IMR-90 (cell line): ENCODE data around the gene MADCAM1. TPM values are rescaled to one million over a fixed set of nuclear protein-coding genes. Genes with fewer than 3 reads are reported as not detected.

ENCODE experiments used
- ATAC-seq: fragments of 200-7000 bp; cut with Tn5 transposase; 2 replicates; pipeline ENCODE4 v1.9.1; 2020; ENCODE audit warnings: low read depth, mild to moderate bottlenecking, moderate library complexity
- BruUV-seq: library from RNA; stranded (reverse); fragments of 400-500 nt; replicated peaks from 2 replicates; lab custom pipeline; 2021; lab: Mats Ljungman, UMichigan
- CTCF ChIA-PET: fragments of 300-600 bp; formaldehyde crosslinking; extraction: SDS; loops from one replicate; lab custom pipeline; 2021; ENCODE audit warnings: antibody characterized with exemption; lab: Yijun Ruan, JAX
- POLR2A ChIA-PET: fragments of 300-600 bp; sonication (Branson Sonifier 250); formaldehyde crosslinking; loops from one replicate; lab custom pipeline; 2022; ENCODE audit warnings: antibody characterized with exemption; ENCODE audit not compliant: unreplicated experiment; lab: Charles Lee
- DNase-seq: peaks from one replicate; pipeline ENCODE4 v3.0.0; 2013
- H2AFZ ChIP-seq: replicated peaks from 2 replicates; pipeline ENCODE3; 2013; ENCODE audit warnings: low read length, mild to moderate bottlenecking; ENCODE audit not compliant: poor library complexity
- H2AK5ac ChIP-seq: 2 replicates; pipeline ENCODE4 v1.6.1; 2013; ENCODE audit warnings: low read depth, low read length, inconsistent platforms
- H2AK9ac ChIP-seq: replicated peaks from 2 replicates; pipeline ENCODE3; 2013; ENCODE audit warnings: mild to moderate bottlenecking, low read depth, low read length, moderate library complexity; ENCODE audit not compliant: poor library complexity
- H2BK120ac ChIP-seq: 2 replicates; pipeline ENCODE4 v1.6.1; 2013; ENCODE audit warnings: low read depth, low read length, inconsistent platforms
- H2BK15ac ChIP-seq: 3 replicates; pipeline ENCODE4 v1.6.1; 2013; ENCODE audit warnings: low read depth, low read length, inconsistent platforms
- H2BK20ac ChIP-seq: 2 replicates; pipeline ENCODE4 v1.6.1; 2013; ENCODE audit warnings: low read depth, mild to moderate bottlenecking, inconsistent platforms, low read length, moderate library complexity
- H2BK5ac ChIP-seq: 2 replicates; pipeline ENCODE4 v1.6.1; 2013; ENCODE audit warnings: mild to moderate bottlenecking, low read depth, low read length, inconsistent platforms; ENCODE audit not compliant: poor library complexity, severe bottlenecking
- H3K14ac ChIP-seq: replicated peaks from 2 replicates; pipeline ENCODE4 v1.6.1; 2013; ENCODE audit warnings: low read depth, low read length, inconsistent platforms
- H3K18ac ChIP-seq: 2 replicates; pipeline ENCODE4 v1.6.1; 2013; ENCODE audit warnings: low read depth, low read length, control low read depth
- H3K23ac ChIP-seq: 2 replicates; pipeline ENCODE4 v1.6.1; 2013; ENCODE audit warnings: low read depth, low read length, inconsistent platforms
- H3K27ac ChIP-seq: 2 replicates; pipeline ENCODE4 v1.5.1; 2013; ENCODE audit warnings: mild to moderate bottlenecking, control low read depth, low read length; ENCODE audit not compliant: insufficient read depth
- H3K27me3 ChIP-seq: 2 replicates; pipeline ENCODE4 v1.6.1; 2013; ENCODE audit warnings: low read length; ENCODE audit not compliant: control insufficient read depth, insufficient read depth
- H3K36me3 ChIP-seq: 2 replicates; pipeline ENCODE4 v1.6.1; 2013; ENCODE audit warnings: low read length, mixed read lengths; ENCODE audit not compliant: control insufficient read depth, insufficient read depth
- H3K4ac ChIP-seq: 2 replicates; pipeline ENCODE4 v1.6.1; 2013; ENCODE audit warnings: low read depth, low read length, inconsistent platforms
- H3K4me1 ChIP-seq: 2 replicates; pipeline ENCODE4 v1.6.1; 2013; ENCODE audit warnings: low read length, mixed read lengths; ENCODE audit not compliant: control insufficient read depth, insufficient read depth
- H3K4me2 ChIP-seq: 2 replicates; pipeline ENCODE4 v1.6.1; 2013; ENCODE audit warnings: low read depth, mild to moderate bottlenecking, control low read depth, low read length, moderate library complexity
- H3K4me3 ChIP-seq: 2 replicates; pipeline ENCODE4 v1.5.1; 2013; ENCODE audit warnings: low read depth, mild to moderate bottlenecking, control low read depth, low read length, moderate library complexity; ENCODE audit not compliant: insufficient read depth
- H3K56ac ChIP-seq: 2 replicates; pipeline ENCODE4 v1.6.1; 2013; ENCODE audit warnings: low read length, inconsistent platforms; ENCODE audit not compliant: insufficient read depth; ENCODE audit errors: extremely low read depth
- H3K79me1 ChIP-seq, 2 experiments: 2 replicates each; pipeline ENCODE4 v1.6.1; 2013; ENCODE audit warnings: low read length in 2 of 2, inconsistent platforms in 1 of 2, low read depth in 1 of 2
- H3K9ac ChIP-seq: 2 replicates; pipeline ENCODE4 v1.6.1; 2013; ENCODE audit warnings: low read depth, low read length, control low read depth
- H3K9me1 ChIP-seq: 2 replicates; pipeline ENCODE4 v1.6.1; 2013; ENCODE audit warnings: low read length, inconsistent platforms; ENCODE audit not compliant: insufficient read depth
- H3K9me3 ChIP-seq: 2 replicates; pipeline ENCODE4 v1.6.1; 2013; ENCODE audit warnings: low read length; ENCODE audit not compliant: control insufficient read depth, insufficient read depth
- H4K20me1 ChIP-seq: 2 replicates; pipeline ENCODE4 v1.6.1; 2013; ENCODE audit warnings: low read length, inconsistent platforms; ENCODE audit not compliant: insufficient read depth
- H4K5ac ChIP-seq: 2 replicates; pipeline ENCODE4 v1.6.1; 2013; ENCODE audit warnings: mild to moderate bottlenecking, low read depth, low read length, control low read depth
- H4K8ac ChIP-seq, 2 experiments: 2 replicates each; pipeline ENCODE4 v1.6.1; 2013; ENCODE audit warnings: low read depth in 2 of 2, low read length in 2 of 2, control low read depth in 1 of 2, inconsistent platforms in 1 of 2
- H4K91ac ChIP-seq: 2 replicates; pipeline ENCODE4 v1.6.1; 2013; ENCODE audit warnings: low read depth, low read length, inconsistent platforms; ENCODE audit not compliant: insufficient read depth
- CEBPB ChIP-seq: IDR thresholded peaks from 2 replicates; pipeline ENCODE4 v1.6.1; 2012; ENCODE audit warnings: low read depth, low read length, improper control_type of control experiment
- MAFK ChIP-seq: IDR thresholded peaks from 2 replicates; pipeline ENCODE4 v1.6.1; 2012; ENCODE audit warnings: low read depth, low read length, improper control_type of control experiment
- MXI1 ChIP-seq: IDR thresholded peaks from 2 replicates; pipeline ENCODE4 v1.6.1; 2012; ENCODE audit warnings: low read depth, mild to moderate bottlenecking, low read length, moderate library complexity, borderline replicate concordance
- SMC3 ChIP-seq: fragments of 150-350 bp; IDR thresholded peaks from 2 replicates; pipeline ENCODE4 v1.6.1; 2016; ENCODE audit warnings: low read depth, mild to moderate bottlenecking, antibody characterized with exemption, low read length, moderate library complexity
- WGBS, 2 experiments: methylation state at CpG; one replicate each; pipeline versions ENCODE4 v1.1.5 to v1.1.7; 2013; ENCODE audit warnings: missing lambda C conversion rate in 2 of 2; ENCODE audit not compliant: insufficient read length in 1 of 2; ENCODE audit errors: extremely low coverage in 2 of 2; 5-methylcytosine and 5-hydroxymethylcytosine counted together
- dilution Hi-C: fragments of 300-500 bp; cut with HindIII; formaldehyde crosslinking; loops from one replicate; pipeline ENCODE4 v1.14.3; 2018; ENCODE audit warnings: low sequenced_read_pairs; ENCODE audit not compliant: unreplicated experiment
- in situ Hi-C: fragments of 300-500 bp; cut with MboI; formaldehyde crosslinking; loops from 3 replicates; pipeline ENCODE4 v1.14.3; 2019; ENCODE audit warnings: low sequenced_read_pairs, inconsistent platforms, mixed read lengths
- intact Hi-C: fragments of 100-400 bp; cut with micrococcal nuclease; formaldehyde crosslinking; loops from 2 replicates; pipeline ENCODE4 v1.10.0; 2022
- polyA plus RNA-seq, 3 experiments: library from polyadenylated mRNA; depleted of rRNA; stranded (reverse); fragments of >200 nt; gene quantifications; 2 replicates each; pipeline ENCODE4 v1.2.3, GENCODE V29; 2012; ENCODE audit warnings: low replicate concordance in 1 of 3
- total RNA-seq: library from RNA; depleted of rRNA; stranded (reverse); fragments of >200 nt; gene quantifications from 2 replicates; pipeline ENCODE4 v1.2.3, GENCODE V29; 2012
- TF ChIP-seq, protein P1 (sequence below): fragments of 150-350 bp; IDR thresholded peaks from 2 replicates; pipeline ENCODE4 v1.6.1; 2017; ENCODE audit warnings: mild to moderate bottlenecking, antibody characterized with exemption, low read length, low read depth
- TF ChIP-seq, protein P2 (sequence below): fragments of 150-350 bp; IDR thresholded peaks from 2 replicates; pipeline ENCODE4 v1.6.1; 2016; ENCODE audit warnings: low read depth, mild to moderate bottlenecking, low read length, moderate library complexity, borderline replicate concordance

The MADCAM1 gene
- total and polyA plus RNA-seq, 2 of the 4 experiments (the other 2 are of a cell fraction), result 0.24 TPM; not detected in 1

DNA sequence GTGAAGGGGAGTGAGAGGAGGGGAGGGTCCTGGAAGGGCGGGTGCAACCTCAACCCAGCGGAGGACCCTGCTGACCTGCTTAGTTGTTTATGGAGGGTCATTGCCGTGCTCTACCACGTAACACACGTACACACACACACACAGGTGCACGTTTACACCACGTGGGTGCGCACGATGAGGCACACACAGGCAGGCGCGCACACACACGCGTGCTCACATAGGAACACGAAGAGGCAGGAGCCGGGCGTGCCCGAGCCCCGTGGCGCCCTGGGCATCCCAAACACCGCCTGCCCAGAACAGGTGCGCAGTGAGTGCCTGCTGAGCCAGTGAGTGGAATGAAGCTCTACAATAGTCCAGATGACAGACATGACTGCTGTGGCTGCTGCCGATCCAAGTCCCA, 11.2 kb upstream of the MADCAM1 start:
- Histone ChIP-seq H3K9ac (no peak overlapping the region), H2BK20ac (no peak overlapping the region), H3K9me3 (no peaks in the 10 kb centered on the region), H4K8ac (no peak overlapping the region), H4K91ac (no peak overlapping the region), H3K4me1 (peaks cover 4% of the 10 kb centered on the region; the same call in 1 of the 2 replicates), H3K79me1 (peaks cover 0 to 7% of the 10 kb centered on the region in 2 experiments; a peak in 1 of 4 replicates), H3K9me1 (peaks cover 4% of the 10 kb centered on the region; the same call in 1 of the 2 replicates), H4K5ac (no peak overlapping the region), H3K27ac (no peak overlapping the region), H3K36me3 (no peaks in the 10 kb centered on the region), H3K14ac (no peak overlapping the region), H2BK120ac (no peak overlapping the region), H3K23ac (no peak overlapping the region), H3K4me3 (no peak overlapping the region), H2AFZ (peak overlapping the region; percentile 24), H2AK9ac (no peak overlapping the region), H2BK15ac (no peak overlapping the region), H3K27me3 (peaks cover 8% of the 10 kb centered on the region; the same call in 1 of the 2 replicates), H3K56ac (no peak overlapping the region), H3K4ac (no peak overlapping the region), H2BK5ac (no peak overlapping the region), H3K4me2 (no peak overlapping the region), H3K18ac (no peak overlapping the region), H2AK5ac (no peak overlapping the region), H4K20me1 (no peaks in the 10 kb centered on the region)
- no TSS peak for BruUV-seq
- in situ Hi-C loops, result no loop called here
- no peak for ATAC-seq
- 89% methylated on average over 12 of the region's 22 CpGs; no CpG with 5 or more reads in 1 of the 2 experiments for WGBS, 2 experiments
- dilution Hi-C loops, result no loop called here
- ChIA-PET CTCF (no interaction called here), POLR2A (no interaction called here)
- no peak for DNase-seq
- intact Hi-C loops, result loop anchor here (10.0 kb wide), 1 partner anchor 140 kb away; the partner anchor contains the start of gene MIER2
- no peak for TF ChIP-seq MAFK
- no peak for TF ChIP-seq CEBPB
- TF ChIP-seq, protein P1, sequence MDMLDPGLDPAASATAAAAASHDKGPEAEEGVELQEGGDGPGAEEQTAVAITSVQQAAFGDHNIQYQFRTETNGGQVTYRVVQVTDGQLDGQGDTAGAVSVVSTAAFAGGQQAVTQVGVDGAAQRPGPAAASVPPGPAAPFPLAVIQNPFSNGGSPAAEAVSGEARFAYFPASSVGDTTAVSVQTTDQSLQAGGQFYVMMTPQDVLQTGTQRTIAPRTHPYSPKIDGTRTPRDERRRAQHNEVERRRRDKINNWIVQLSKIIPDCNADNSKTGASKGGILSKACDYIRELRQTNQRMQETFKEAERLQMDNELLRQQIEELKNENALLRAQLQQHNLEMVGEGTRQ, result no peak
- TF ChIP-seq MXI1, result no peak
- TF ChIP-seq, protein P2, sequence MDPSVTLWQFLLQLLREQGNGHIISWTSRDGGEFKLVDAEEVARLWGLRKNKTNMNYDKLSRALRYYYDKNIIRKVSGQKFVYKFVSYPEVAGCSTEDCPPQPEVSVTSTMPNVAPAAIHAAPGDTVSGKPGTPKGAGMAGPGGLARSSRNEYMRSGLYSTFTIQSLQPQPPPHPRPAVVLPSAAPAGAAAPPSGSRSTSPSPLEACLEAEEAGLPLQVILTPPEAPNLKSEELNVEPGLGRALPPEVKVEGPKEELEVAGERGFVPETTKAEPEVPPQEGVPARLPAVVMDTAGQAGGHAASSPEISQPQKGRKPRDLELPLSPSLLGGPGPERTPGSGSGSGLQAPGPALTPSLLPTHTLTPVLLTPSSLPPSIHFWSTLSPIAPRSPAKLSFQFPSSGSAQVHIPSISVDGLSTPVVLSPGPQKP, result no peak
- TF ChIP-seq SMC3, result no peak
